ENCODE data around the gene CTXN1. TPM values are rescaled to one million over a fixed set of nuclear protein-coding genes. Genes with fewer than 3 reads are reported as not detected.

The CTXN1 gene
- total and polyA plus RNA-seq, 2 experiments from 2014 or later, result 5.2 to 14.5 TPM

- no peak overlapping the region for H3K4me3 ChIP-seq
- H3K9me3 ChIP-seq (ENCODE audit: low read depth), result no peaks in the 10 kb centered on the region
- H3K9me2 ChIP-seq (replicated peaks; ENCODE audit: insufficient read depth), result no peaks in the 10 kb centered on the region
- no peaks in the 10 kb centered on the region for H3K79me2 ChIP-seq
- H2AFZ ChIP-seq, result no peak overlapping the region
- H3K27me3 ChIP-seq, result no peaks in the 10 kb centered on the region
- H3K27ac ChIP-seq, result peak overlapping the region; percentile 62
- 77% methylated on average over 9 of the region's 9 CpGs for WGBS (ENCODE audit: low lambda C conversion rate, missing lambda C conversion rate)
- H4K20me1 ChIP-seq (ENCODE audit: insufficient read depth, poor library complexity, severe bottlenecking), result no peaks in the 10 kb centered on the region
- no peak for DNase-seq (ENCODE audit: low spot score)
- TF ChIP-seq EZH2phosphoT487 (IDR thresholded peaks at IDR 0.05; ENCODE audit: low read depth, severe bottlenecking, unreplicated experiment), result no peak
- TF ChIP-seq, protein P1, sequence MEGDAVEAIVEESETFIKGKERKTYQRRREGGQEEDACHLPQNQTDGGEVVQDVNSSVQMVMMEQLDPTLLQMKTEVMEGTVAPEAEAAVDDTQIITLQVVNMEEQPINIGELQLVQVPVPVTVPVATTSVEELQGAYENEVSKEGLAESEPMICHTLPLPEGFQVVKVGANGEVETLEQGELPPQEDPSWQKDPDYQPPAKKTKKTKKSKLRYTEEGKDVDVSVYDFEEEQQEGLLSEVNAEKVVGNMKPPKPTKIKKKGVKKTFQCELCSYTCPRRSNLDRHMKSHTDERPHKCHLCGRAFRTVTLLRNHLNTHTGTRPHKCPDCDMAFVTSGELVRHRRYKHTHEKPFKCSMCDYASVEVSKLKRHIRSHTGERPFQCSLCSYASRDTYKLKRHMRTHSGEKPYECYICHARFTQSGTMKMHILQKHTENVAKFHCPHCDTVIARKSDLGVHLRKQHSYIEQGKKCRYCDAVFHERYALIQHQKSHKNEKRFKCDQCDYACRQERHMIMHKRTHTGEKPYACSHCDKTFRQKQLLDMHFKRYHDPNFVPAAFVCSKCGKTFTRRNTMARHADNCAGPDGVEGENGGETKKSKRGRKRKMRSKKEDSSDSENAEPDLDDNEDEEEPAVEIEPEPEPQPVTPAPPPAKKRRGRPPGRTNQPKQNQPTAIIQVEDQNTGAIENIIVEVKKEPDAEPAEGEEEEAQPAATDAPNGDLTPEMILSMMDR (IDR thresholded peaks at IDR 0.05; ENCODE audit: poor library complexity), result no peak
- no peak for TF ChIP-seq EZH2 (IDR thresholded peaks at IDR 0.05; ENCODE audit: borderline replicate concordance)
- H3K36me3 ChIP-seq (replicated peaks; ENCODE audit: insufficient read depth, low read depth), result no peaks in the 10 kb centered on the region
- H3K4me2 ChIP-seq, result no peak overlapping the region
- H3K4me1 ChIP-seq (ENCODE audit: insufficient read depth), result peaks cover 28% of the 10 kb centered on the region
Observed at GRCh38 chr19:7928334-7928706, 2.4 kb upstream of the CTXN1 start.

DNA sequence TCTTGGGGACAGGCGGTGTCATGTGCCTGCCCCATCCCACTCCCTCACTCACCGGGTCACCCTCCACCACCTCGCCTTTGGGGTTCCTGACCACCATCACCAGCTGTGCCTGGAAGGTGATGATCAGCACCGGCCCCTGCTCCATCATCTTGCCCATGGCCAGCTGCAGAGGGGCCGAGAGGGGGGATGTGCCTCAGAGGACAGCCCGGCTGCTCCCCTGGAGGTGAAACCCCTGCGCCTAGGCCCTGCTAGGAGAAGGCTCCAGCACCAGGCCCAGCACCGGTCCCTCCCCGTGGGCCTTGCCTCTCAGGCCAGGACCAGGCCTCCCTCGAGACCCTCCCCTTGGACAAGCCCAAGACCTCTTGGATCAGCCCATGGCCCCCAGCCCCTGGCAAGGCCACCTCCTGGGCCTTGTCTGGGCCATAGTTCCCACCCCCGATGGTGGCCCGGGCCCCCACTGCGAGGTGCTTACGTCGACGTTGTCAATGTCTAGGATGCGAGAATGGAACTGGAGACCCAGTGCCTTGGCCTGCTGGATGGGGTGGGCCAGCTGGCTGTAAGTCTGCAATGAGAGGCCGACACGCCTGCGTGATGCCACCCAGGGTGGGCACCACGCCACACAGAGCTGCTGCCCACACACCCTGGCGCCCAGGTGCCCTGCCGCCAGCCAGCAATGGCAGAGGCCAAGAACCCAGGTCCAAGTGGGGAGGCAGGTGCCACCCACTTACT is 1.8 kb upstream of the CTXN1 start:
- Histone ChIP-seq H3K9me3 (ENCODE audit: low read depth) (no peaks in the 10 kb centered on the region), H3K27me3 (no peaks in the 10 kb centered on the region), H3K4me2 (no peak overlapping the region), H4K20me1 (ENCODE audit: insufficient read depth, poor library complexity, severe bottlenecking) (no peaks in the 10 kb centered on the region), H3K27ac (peak overlapping the region; percentile 62), H3K79me2 (no peaks in the 10 kb centered on the region), H3K36me3 (replicated peaks; ENCODE audit: insufficient read depth, low read depth) (no peaks in the 10 kb centered on the region), H3K4me1 (ENCODE audit: insufficient read depth) (peaks cover 28% of the 10 kb centered on the region), H3K9me2 (replicated peaks; ENCODE audit: insufficient read depth) (no peaks in the 10 kb centered on the region), H2AFZ (no peak overlapping the region), H3K4me3 (no peak overlapping the region)
- 95% methylated on average over 23 of the region's 23 CpGs for WGBS (ENCODE audit: low lambda C conversion rate, missing lambda C conversion rate)
- TF ChIP-seq EZH2phosphoT487 (IDR thresholded peaks at IDR 0.05; ENCODE audit: low read depth, severe bottlenecking, unreplicated experiment) (no peak), EZH2 (IDR thresholded peaks at IDR 0.05; ENCODE audit: borderline replicate concordance) (no peak)
- TF ChIP-seq, protein P1 (IDR thresholded peaks at IDR 0.05; ENCODE audit: poor library complexity), result no peak
- DNase-seq (ENCODE audit: low spot score), result no peak

- 92% methylated on average over 31 of the region's 32 CpGs for WGBS (ENCODE audit: low lambda C conversion rate, missing lambda C conversion rate)
- no peaks in the 10 kb centered on the region for H3K27me3 ChIP-seq
- no peak overlapping the region for H3K4me3 ChIP-seq
- peak overlapping the region; percentile 98 for H3K4me2 ChIP-seq
- no peak overlapping the region for H2AFZ ChIP-seq
- no peak for DNase-seq (ENCODE audit: low spot score)
- no peaks in the 10 kb centered on the region for H3K36me3 ChIP-seq (replicated peaks; ENCODE audit: insufficient read depth, low read depth)
- no peak overlapping the region for H3K27ac ChIP-seq
- no peaks in the 10 kb centered on the region for H3K9me3 ChIP-seq (ENCODE audit: low read depth)
- H3K9me2 ChIP-seq (replicated peaks; ENCODE audit: insufficient read depth), result no peaks in the 10 kb centered on the region
- H4K20me1 ChIP-seq (ENCODE audit: insufficient read depth, poor library complexity, severe bottlenecking), result no peaks in the 10 kb centered on the region
- no peaks in the 10 kb centered on the region for H3K79me2 ChIP-seq
- peaks cover 28% of the 10 kb centered on the region for H3K4me1 ChIP-seq (ENCODE audit: insufficient read depth)
- TF ChIP-seq, protein P1 (IDR thresholded peaks at IDR 0.05; ENCODE audit: poor library complexity), result no peak
- no peak for TF ChIP-seq EZH2phosphoT487 (IDR thresholded peaks at IDR 0.05; ENCODE audit: low read depth, severe bottlenecking, unreplicated experiment)
- no peak for TF ChIP-seq EZH2 (IDR thresholded peaks at IDR 0.05; ENCODE audit: borderline replicate concordance)
Observed at GRCh38 chr19:7926727-7927604, 1.0 kb upstream of the CTXN1 start.
